Tibial artery (tissue), 4 donors: ENCODE data around the gene TMX4.
A peak's percentile ranks its signal among the peaks of the same experiment; 100 is the strongest.
"Not testable (repeated sequence)": the region's sequence is repeated elsewhere in the genome, so short reads cannot be mapped to it uniquely, and the experiment has no call there.

Source experiments
- DNase-seq, 2 donors: peaks; one replicate each; pipeline ENCODE4 v3.0.0-alpha.2; 2019
- H3K27ac ChIP-seq, 2 donors: fragments of 200-600 bp; sonication (generic) in 1 of 2; 1 replicate in 1 of 2; 2 replicates in 1 of 2; pipeline ENCODE4 v1.5.1; 2018 to 2019; ENCODE audit warnings: mild to moderate bottlenecking in 1 of 2
- H3K27me3 ChIP-seq, 2 donors: fragments of 200-600 bp; sonication (generic) in 1 of 2; one replicate each; pipeline versions ENCODE4 v1.5.1 to v1.6.0; 2016 to 2019
- H3K36me3 ChIP-seq, 3 donors: fragments of 200-600 bp; sonication (generic) in 2 of 3; one replicate each; pipeline ENCODE4 v1.5.1; 2016 to 2019; ENCODE audit warnings: mild to moderate bottlenecking in 2 of 3
- H3K4me1 ChIP-seq, 4 donors: fragments of 200-600 bp; sonication (generic) in 2 of 4; 1 replicate in 3 of 4; 2 replicates in 1 of 4; pipeline ENCODE4 v1.5.1; 2016 to 2019
- H3K4me3 ChIP-seq, 2 donors: fragments of 200-600 bp; sonication (generic) in 1 of 2; 1 replicate in 1 of 2; 2 replicates in 1 of 2; pipeline ENCODE4 v1.5.1; 2018 to 2019; ENCODE audit warnings: mild to moderate bottlenecking in 2 of 2
- H3K9me3 ChIP-seq, 3 donors: fragments of 200-600 bp; sonication (generic) in 1 of 3; one replicate each; pipeline ENCODE4 v1.5.1; 2016 to 2019
- intact Hi-C: fragments of 100-400 bp; cut with DNase I; formaldehyde crosslinking; loops from one replicate; pipeline ENCODE4 v1.15.0; 2023; ENCODE audit warnings: low total_unique reads
- TF ChIP-seq, protein P1 (sequence below), 2 experiments: fragments of 200-600 bp in 1 of 2; fragments of 450-650 bp in 1 of 2; IDR thresholded peaks; one replicate each; pipeline ENCODE4 v1.5.1; 2017 to 2019; ENCODE audit warnings: antibody characterized with exemption in 2 of 2, mild to moderate bottlenecking in 1 of 2, moderate library complexity in 1 of 2

TMX4 gene

DNA sequence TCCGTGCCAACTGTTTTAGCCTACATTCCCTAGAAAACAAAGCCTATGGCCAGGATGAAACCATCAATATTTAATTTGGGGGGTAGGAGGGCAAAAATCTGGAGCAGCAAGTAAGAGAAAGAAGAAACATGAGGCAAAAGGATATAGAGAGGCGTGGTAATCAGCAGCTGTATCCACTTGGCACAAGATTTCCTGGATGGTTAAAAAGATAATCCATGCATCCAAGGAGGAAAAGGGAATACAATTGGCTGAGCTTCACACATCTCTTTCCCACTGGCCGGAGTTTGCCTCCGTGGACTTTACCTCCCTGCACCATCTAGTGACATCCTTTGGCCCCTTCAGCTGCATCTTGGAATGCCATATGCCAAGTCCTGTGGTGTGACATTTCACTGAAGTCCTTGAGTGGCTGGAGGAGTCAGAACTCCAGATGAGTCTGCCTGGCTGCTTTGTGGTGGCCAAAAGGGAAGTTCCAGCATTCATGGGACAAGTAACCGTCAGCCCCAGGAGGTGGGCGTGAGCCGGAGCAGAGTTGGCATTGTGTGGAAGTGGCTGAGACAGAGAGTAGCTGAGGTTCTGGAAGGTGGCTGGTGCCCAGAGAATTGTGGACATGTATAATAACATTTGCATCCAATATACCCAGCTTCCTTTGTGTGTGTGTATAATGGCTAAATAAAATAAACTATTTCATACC lies 13.7 kb upstream of the TMX4 start:
- TF ChIP-seq, protein P1, sequence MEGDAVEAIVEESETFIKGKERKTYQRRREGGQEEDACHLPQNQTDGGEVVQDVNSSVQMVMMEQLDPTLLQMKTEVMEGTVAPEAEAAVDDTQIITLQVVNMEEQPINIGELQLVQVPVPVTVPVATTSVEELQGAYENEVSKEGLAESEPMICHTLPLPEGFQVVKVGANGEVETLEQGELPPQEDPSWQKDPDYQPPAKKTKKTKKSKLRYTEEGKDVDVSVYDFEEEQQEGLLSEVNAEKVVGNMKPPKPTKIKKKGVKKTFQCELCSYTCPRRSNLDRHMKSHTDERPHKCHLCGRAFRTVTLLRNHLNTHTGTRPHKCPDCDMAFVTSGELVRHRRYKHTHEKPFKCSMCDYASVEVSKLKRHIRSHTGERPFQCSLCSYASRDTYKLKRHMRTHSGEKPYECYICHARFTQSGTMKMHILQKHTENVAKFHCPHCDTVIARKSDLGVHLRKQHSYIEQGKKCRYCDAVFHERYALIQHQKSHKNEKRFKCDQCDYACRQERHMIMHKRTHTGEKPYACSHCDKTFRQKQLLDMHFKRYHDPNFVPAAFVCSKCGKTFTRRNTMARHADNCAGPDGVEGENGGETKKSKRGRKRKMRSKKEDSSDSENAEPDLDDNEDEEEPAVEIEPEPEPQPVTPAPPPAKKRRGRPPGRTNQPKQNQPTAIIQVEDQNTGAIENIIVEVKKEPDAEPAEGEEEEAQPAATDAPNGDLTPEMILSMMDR (IDR thresholded peaks at IDR 0.05) = no peak
- no peaks in the 10 kb centered on the region for H3K4me1 ChIP-seq
- DNase-seq = no peak
- H3K9me3 ChIP-seq = no peaks in the 10 kb centered on the region
- H3K27me3 ChIP-seq = no peaks in the 10 kb centered on the region
- H3K36me3 ChIP-seq = no peaks in the 10 kb centered on the region
- no peak overlapping the region for H3K4me3 ChIP-seq
- intact Hi-C loops = no loop called here
- no peak overlapping the region for H3K27ac ChIP-seq

DNA sequence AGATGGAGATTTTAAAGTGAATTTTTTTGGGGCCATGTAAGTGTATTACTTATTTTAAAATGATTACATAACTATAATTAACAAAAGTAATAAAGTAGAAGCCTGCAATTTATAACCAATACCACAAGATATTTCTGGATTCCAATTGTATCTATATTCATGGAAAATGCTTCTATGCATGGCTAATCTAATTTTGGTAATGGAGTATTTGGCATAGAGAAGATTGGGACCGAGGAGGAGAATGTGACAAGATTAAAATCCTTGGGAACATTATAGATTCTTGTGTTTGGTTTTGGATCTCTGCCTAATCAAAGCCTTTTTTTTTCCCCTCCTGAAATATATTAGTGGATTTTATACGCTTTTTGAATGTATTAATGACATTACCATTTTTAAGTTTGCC lies 12.9 kb upstream of the TMX4 start:
- no peaks in the 10 kb centered on the region for H3K27me3 ChIP-seq
- DNase-seq = no peak
- TF ChIP-seq, protein P1 (IDR thresholded peaks at IDR 0.05) = no peak
- no peak overlapping the region for H3K27ac ChIP-seq
- H3K9me3 ChIP-seq = no peaks in the 10 kb centered on the region
- no peaks in the 10 kb centered on the region for H3K4me1 ChIP-seq
- intact Hi-C loops = no loop called here
- no peak overlapping the region for H3K4me3 ChIP-seq
- H3K36me3 ChIP-seq = no peaks in the 10 kb centered on the region

DNA sequence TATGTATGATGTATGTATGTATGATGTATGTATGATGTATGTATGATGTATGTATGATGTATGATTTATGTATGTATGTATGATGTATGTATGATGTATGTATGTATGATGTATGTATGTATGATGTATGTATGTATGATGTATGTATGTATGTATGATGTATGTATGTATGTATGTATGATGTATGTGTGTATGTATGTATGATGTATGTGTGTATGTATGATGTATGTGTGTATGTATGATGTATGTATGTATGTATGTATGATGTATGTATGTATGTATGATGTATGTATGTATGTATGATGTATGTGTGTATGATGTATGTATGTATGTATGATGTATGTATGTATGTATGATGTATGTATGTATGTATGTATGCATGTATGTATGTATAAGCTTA lies 12.0 kb upstream of the TMX4 start:
- H3K36me3 ChIP-seq, intact Hi-C loops: not testable (repeated sequence)

DNA sequence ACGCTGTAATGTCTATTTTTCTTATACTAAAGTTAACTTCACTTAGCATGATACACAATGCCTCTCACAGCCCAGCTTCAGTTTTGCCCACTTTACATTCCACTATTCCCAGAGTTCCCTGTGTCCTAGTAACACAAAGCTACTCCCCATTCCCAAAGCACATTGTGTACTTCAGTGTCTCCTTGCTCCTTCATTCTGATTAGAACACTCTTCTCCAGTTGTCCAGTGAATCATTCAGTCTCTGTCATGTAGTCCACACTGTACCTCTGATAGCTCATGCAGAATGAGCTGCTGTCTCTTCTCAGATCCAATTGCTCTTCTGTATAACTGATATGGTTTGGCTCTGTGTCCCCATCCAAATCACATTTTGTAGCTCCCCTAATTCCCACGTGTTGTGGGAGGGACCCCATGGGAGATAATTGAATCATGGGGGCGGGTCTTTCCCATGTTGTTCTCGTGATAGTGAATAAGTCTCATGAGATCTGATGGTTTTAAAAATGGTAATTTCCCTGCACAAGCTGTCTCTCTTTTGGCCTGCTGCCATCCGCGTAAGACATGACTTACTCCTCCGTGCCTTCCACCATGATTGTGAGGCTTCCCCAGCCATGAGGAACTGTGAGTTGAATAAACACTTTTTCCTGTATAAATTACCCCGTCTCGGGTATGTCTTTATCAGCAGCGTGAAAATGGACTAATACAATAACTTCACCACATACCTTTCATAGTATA lies 2.1 kb upstream of the TMX4 start:
- H3K36me3 ChIP-seq = no peaks in the 10 kb centered on the region
- no peak overlapping the region for H3K4me3 ChIP-seq
- H3K27me3 ChIP-seq = no peaks in the 10 kb centered on the region
- no peak overlapping the region for H3K27ac ChIP-seq
- H3K9me3 ChIP-seq = no peaks in the 10 kb centered on the region
- intact Hi-C loops = no loop called here
- peaks cover 0 to 11% (median 5%) of the 10 kb centered on the region in 4 donors for H3K4me1 ChIP-seq
- TF ChIP-seq, protein P1 (IDR thresholded peaks at IDR 0.05) = no peak
- DNase-seq = no peak

More for the DNA sequence above, 12.0 kb upstream of the TMX4 start:
- H3K4me1 ChIP-seq, H3K27me3 ChIP-seq, H3K4me3 ChIP-seq, H3K9me3 ChIP-seq, H3K27ac ChIP-seq, DNase-seq: not testable (repeated sequence)

DNA sequence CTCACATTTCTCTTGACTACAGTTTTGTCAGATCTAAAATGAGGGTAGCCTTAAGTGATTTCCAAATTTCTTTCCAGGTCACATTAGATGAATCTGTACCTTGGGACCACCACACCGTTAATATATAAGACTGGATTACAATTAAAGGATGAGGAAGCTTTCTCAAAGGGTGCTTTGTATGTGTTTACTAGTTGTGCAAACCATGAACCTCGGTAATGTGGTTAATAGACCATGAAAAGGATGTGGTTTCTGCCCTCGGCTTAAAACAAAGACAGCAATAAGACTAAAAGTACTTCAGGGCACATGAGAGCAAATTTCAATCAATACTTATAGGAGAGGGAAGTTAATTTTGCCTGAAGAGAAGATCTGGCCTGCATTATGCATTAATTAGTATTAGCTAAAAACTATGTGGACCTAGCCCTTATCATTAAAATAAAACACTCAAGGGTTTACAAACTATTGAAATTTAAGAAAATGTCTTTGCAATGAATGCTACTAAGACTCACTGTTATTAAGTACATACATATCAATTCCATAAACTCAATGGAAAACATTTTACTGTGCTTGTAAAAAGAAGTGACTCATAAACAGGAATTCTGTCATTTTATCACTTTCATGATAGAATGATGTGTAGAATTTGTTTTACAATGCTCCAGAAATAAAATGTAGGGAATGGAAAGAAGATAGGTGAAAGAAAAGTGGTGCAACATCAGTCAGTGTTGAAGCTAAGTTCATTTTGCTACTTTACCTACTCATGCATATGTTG lies 936 bp upstream of the TMX4 start:
- Histone ChIP-seq H3K27me3 (no peaks in the 10 kb centered on the region), H3K4me1 (peaks cover 0 to 11% (median 5%) of the 10 kb centered on the region in 4 donors), H3K36me3 (no peaks in the 10 kb centered on the region), H3K27ac (peak overlapping the region; percentile 97 to 98), H3K4me3 (peak overlapping the region; percentile 63 to 80), H3K9me3 (no peaks in the 10 kb centered on the region)
- TF ChIP-seq, protein P1 (IDR thresholded peaks at IDR 0.05) = no peak
- DNase-seq = no peak
- intact Hi-C loops = no loop called here

DNA sequence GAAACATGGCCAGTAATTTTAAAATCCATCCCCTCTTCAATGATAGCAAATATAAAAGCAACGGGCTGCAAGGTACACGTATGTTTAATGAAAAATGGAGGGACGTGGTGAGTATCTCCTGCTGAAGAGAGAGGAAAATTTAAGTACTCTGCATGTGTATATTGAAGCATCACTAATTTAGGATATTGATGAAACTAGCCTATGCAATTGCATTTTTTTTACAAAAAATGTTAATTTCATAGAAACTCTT lies 362 bp upstream of the TMX4 start:
- TF ChIP-seq, protein P1 (IDR thresholded peaks at IDR 0.05) = no peak
- Histone ChIP-seq H3K9me3 (no peaks in the 10 kb centered on the region), H3K27ac (peak overlapping the region; percentile 97 to 98), H3K4me3 (peak overlapping the region; percentile 63 to 80), H3K27me3 (no peaks in the 10 kb centered on the region), H3K4me1 (peaks cover 0 to 11% (median 5%) of the 10 kb centered on the region in 4 donors), H3K36me3 (no peaks in the 10 kb centered on the region)
- intact Hi-C loops = no loop called here
- DNase-seq = no peak
